ENCODE data around the gene PTGDR2.

PTGDR2 gene

GRCh38 chr11:60855726-60856633 is at the start of gene PTGDR2:
Gene PTGDR2 (minus strand): TSS chr11:60855950. CDS start chr11:60853722, 2,228 bp downstream.
- no peak for DNase-seq

GRCh38 chr11:60905047-60905446 is 49.3 kb upstream of the PTGDR2 start:
- DNase-seq, result no peak

- DNase-seq, result no peak
Observed at GRCh38 chr11:60902625-60903024, 46.9 kb upstream of the PTGDR2 start.

- no peak for DNase-seq
Observed at GRCh38 chr11:60900673-60901404, 45.1 kb upstream of the PTGDR2 start.

GRCh38 chr11:60899977-60900376 is 44.2 kb upstream of the PTGDR2 start:
- DNase-seq, result no peak

GRCh38 chr11:60899046-60899936 is 43.5 kb upstream of the PTGDR2 start:
- peak; percentile 50 for DNase-seq

GRCh38 chr11:60897496-60897895 is 41.7 kb upstream of the PTGDR2 start:
- no peak for DNase-seq

GRCh38 chr11:60895687-60896086 is 39.9 kb upstream of the PTGDR2 start:
- no peak for DNase-seq

GRCh38 chr11:60891103-60891741 is 35.5 kb upstream of the PTGDR2 start:
- DNase-seq, result no peak

- DNase-seq, result no peak
Observed at GRCh38 chr11:60890696-60891095, 34.9 kb upstream of the PTGDR2 start.

GRCh38 chr11:60889869-60890311 is 34.1 kb upstream of the PTGDR2 start:
- DNase-seq, result no peak

- peak; percentile 44 for DNase-seq
Observed at GRCh38 chr11:60887556-60887955, 31.8 kb upstream of the PTGDR2 start.

GRCh38 chr11:60880643-60881282 is 25.0 kb upstream of the PTGDR2 start:
- DNase-seq, result no peak

GRCh38 chr11:60879971-60880588 is 24.3 kb upstream of the PTGDR2 start:
- no peak for DNase-seq

- DNase-seq, result no peak
Observed at GRCh38 chr11:60879104-60879503, 23.4 kb upstream of the PTGDR2 start.

- no peak for DNase-seq
Observed at GRCh38 chr11:60878245-60879101, 22.7 kb upstream of the PTGDR2 start.

GRCh38 chr11:60876168-60876485 is 20.4 kb upstream of the PTGDR2 start:
- no peak for DNase-seq

- no peak for DNase-seq
Observed at GRCh38 chr11:60875366-60876167, 19.8 kb upstream of the PTGDR2 start.

Data from HCEC 1CT (cell line).